OCI-M1 (cell line): ENCODE data around the gene POLH.
A peak's percentile ranks its signal among the peaks of the same experiment; 100 is the strongest.
"Not testable (repeated sequence)": the region's sequence is repeated elsewhere in the genome, so short reads cannot be mapped to it uniquely, and the experiment has no call there.

Experiments used
- DNase-seq: peaks from one replicate; lab custom pipeline; 2025; lab: John Stamatoyannopoulos, UW

POLH gene

GRCh38 chr6:43575772-43576551 lies at the start of gene POLH, which contains the start of gene XPO5:
TSS of gene POLH (plus strand) at chr6:43576185. CDS start at chr6:43582320, 6,135 bp downstream.
TSS of gene XPO5 (minus strand) at chr6:43576038. CDS start at chr6:43575864, 174 bp downstream.
- peak; percentile 98 for DNase-seq

DNA sequence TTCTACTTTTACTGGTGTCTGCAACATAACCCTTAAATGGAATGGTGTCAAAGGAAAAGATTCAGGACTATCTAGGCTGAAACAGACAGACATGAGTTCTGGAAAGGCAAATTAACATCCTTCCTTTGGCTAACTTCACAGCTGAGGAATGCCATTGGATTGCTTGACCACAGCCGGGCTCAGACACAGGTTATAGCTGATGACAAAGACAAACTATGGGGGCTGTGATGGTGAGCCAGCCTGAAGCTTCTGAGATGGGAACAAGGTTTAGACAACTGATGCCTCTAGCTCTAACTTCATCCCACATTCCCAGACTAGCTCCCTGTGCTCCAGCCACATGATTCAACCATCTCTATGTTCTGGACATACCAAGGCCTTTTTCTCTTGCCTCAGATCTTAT lies 43.8 kb upstream of the POLH start:
- DNase-seq: no peak

DNA sequence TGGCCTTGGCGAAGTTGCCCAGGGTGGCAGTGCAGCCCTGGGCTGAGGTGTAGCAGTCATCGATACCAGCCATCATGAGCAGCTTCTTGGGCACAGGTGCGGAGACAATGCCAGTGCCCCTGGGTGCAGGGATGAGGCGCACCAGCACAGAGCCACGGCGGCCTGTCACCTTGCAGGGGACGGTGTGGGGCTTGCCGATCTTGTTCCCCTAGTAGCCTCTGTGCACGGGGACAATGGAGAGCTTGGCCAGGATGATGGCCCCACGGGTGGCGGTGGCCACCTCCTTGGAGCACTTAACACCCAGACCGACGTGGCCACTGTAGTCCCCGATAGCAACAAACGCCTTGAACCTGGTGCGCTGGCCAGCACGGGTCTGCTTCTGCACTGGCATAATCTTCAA lies 37.0 kb upstream of the POLH start:
- not testable (repeated sequence) for DNase-seq

GRCh38 chr6:43539409-43539808 lies 36.6 kb upstream of the POLH start:
- not testable (repeated sequence) for DNase-seq

GRCh38 chr6:43540507-43540906 lies 35.5 kb upstream of the POLH start:
- DNase-seq: no peak

GRCh38 chr6:43541774-43542471 lies 34.1 kb upstream of the POLH start:
- DNase-seq: no peak

GRCh38 chr6:43544461-43544860 lies 31.5 kb upstream of the POLH start:
- DNase-seq: no peak

DNA sequence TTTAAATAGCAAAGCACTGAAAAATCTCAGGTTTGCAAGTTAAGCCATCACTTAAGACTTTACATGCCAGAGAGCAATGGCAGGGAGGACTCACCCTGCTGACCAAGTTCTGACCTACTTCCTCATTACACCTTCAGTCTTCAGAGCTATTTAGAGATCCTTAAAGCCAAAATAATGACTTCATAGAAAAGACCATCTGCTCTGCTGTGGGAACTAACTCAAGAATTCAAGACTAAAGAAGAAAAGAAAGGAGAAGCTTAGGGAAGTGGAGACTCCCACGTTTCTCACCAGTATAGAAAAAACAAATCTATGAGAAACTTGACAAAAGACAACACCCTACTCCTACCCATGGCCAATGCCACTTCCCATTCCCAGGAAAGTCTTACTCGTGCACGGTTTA lies 28.8 kb upstream of the POLH start:
- no peak for DNase-seq

- not testable (repeated sequence) for DNase-seq
Measured at GRCh38 chr6:43557620-43558019, 18.4 kb upstream of the POLH start.

- no peak for DNase-seq
Measured at GRCh38 chr6:43559328-43559727, 16.7 kb upstream of the POLH start.

- peak; percentile 76 for DNase-seq
Measured at GRCh38 chr6:43570876-43571441, 5.0 kb upstream of the POLH start.

DNA sequence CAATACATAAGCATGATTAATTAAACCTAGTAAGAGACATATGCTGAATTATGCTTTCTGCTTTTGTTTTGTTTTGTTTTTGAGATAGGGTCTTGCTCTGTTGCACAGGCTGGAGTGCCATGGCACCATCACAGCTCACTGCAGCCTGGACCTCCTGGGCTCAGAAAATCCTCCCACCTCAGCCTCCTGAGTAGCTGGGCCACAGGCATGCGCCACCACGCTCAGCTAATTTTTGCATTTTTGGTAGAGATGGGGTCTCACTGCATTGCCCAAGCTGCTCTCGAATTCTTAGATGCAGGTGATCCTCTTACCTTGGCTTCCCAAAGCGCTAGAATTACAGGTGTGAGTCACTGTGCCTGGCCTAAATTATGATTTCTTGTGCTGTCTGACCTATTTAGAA lies 4.0 kb upstream of the POLH start:
- no peak for DNase-seq

GRCh38 chr6:43575105-43575771 lies 747 bp upstream of the POLH start:
- peak; percentile 72 for DNase-seq

GRCh38 chr6:43578748-43579147 lies 2.8 kb downstream of the POLH start:
- no peak for DNase-seq

DNA sequence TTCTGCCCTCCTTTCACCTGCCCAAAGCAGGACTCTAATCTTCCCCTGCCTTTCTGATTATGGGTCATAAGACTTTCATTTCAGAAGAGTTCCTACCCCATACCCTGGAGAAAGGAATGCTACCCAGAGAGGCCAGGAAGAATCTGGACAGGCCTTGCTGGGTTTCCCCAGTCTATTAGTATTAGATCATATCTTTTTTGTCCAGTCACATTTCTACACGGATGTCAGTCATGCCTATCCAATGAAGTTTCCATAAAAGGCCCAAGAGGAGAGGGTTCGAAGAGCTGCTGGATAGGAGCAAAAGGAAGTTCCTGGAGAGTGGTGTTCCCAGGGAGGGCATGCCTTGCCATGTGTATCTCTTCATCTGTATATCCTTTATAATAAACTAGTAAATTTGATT lies 3.2 kb downstream of the POLH start:
- no peak for DNase-seq

DNA sequence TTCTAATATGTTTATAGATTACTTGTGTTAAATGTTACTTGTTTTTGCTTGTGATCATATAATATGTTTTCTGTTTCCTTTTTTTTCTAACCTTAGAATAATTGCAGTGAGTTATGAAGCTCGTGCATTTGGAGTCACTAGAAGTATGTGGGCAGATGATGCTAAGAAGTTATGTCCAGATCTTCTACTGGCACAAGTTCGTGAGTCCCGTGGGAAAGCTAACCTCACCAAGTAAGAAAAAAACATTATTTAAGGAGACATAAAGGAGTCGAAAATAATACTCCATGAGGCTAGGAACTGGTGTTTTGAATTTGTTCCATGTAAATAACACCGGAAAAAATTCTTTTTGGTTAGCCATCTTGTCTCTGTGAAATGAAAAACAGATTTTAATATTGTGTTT lies 6.9 kb downstream of the POLH start:
- no peak for DNase-seq

GRCh38 chr6:43584892-43585570 lies 9.0 kb downstream of the POLH start:
- no peak for DNase-seq

DNA sequence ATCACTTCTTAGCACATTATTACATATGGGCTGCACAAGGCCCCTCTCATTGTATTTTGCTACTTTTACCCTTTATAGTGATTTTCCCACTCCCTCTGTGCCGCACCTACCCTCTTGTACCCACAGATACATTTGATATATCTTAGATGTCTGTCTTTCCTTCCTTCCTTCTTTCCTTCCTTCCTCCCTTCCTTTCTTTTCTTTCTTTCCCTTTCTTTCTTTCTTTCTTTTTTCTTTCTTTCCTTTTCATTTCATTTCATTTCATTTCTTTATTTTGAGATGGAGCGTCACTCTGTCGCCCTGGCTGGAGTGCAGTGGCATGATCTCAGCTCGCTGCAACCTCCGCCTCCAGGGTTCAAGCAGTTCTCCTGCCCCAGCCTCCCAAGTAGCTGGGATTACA lies 12.2 kb downstream of the POLH start:
- no peak for DNase-seq

DNA sequence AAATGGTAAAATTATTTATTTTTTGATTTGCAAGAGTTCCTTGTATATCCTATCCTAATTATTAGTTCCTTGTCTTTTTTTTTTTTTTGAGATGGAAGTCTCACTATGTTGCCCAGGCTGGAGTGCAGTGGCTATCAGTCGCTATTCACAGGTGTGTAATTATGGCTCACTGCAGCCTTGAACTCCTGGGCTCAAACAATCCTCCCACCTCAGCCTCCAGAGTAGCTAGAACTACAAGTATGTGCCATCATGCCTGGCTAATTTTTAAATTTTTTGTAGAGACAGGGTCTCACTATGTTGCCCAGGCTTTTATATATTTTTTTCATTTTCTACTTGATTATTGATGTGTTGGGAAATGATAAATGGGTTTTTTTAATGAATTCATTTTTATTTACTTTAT lies 13.6 kb downstream of the POLH start:
- DNase-seq: not testable (repeated sequence)

DNA sequence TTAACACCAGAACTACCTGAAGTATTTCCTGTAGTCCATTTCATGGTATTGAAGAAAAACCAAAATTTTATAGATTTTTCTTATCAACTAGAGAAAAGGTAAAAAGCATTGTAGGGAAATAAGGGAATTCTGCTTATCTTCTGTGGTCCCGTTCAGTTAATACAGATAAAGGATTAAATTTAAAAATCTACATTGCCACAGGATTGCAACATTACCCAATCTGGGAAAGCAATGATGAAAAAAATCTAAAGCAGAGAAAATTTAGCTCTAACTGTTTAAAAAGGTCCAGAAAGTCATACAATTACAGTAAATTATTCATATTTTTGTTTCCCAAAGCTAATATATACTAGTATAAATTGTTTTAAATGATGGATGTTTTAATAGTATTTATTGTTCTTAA lies 18.0 kb downstream of the POLH start:
- peak; percentile 24 for DNase-seq

- DNase-seq: no peak
Measured at GRCh38 chr6:43600595-43600994, 24.6 kb downstream of the POLH start.

DNA sequence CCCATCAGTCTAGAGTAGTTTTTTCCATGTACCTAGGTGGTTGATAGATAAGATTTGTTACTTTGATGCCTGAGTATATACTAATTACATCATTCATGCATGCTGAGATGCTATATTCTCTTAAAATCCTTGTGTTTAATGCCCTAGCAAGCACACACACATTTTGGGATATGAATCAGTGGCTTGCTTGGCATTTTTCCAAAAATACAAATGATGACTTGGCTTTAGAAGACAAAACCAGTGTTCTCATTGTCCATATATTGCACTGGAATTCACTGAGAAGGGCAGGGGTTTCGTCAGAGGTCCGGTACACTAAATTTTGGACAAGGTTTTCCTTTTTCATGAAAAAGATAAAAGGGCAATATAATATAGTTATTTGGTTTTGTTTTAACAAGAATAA lies 28.2 kb downstream of the POLH start:
- DNase-seq: peak; percentile 7
